Activated T-helper 2 cell treated with anti-CD3 and anti-CD28 coated beads, Interferon-gamma antibody, Interleukin-2, Interleukin-4, amounts not matched to agents 10 μg/mL and 5 μg/mL and 100 μg/mL, durations not matched to agents 14 hours and 24 hours and 36 hours (primary cell): ENCODE measurements around the gene MYOZ3. TPM values are rescaled to one million over a fixed set of nuclear protein-coding genes. Genes with fewer than 3 reads are reported as not detected.

Experiments used
- DNase-seq: peaks from one replicate; pipeline ENCODE4 v3.0.0; 2021; ENCODE audit warnings: low spot score
- H3K27ac Mint-ChIP-seq: one replicate; pipeline ENCODE4 v1.8.0; 2021; ENCODE audit warnings: mixed read lengths
- H3K27me3 Mint-ChIP-seq: one replicate; pipeline ENCODE4 v1.8.0; 2021; ENCODE audit warnings: low read depth, mixed read lengths
- H3K36me3 Mint-ChIP-seq: one replicate; pipeline ENCODE4 v1.8.0; 2021; ENCODE audit warnings: low read depth, mixed read lengths
- H3K4me1 Mint-ChIP-seq: one replicate; pipeline ENCODE4 v1.8.0; 2021; ENCODE audit warnings: low read depth, mixed read lengths
- H3K4me3 Mint-ChIP-seq: one replicate; pipeline ENCODE4 v1.8.0; 2021; ENCODE audit warnings: low read depth, mild to moderate bottlenecking, moderate library complexity, mixed read lengths
- H3K9me3 Mint-ChIP-seq: one replicate; pipeline ENCODE4 v1.8.0; 2021; ENCODE audit warnings: mixed read lengths
- intact Hi-C: fragments of 100-400 bp; cut with micrococcal nuclease; formaldehyde crosslinking; loops from one replicate; pipeline ENCODE4 v1.15.1; 2023
- total RNA-seq: library from RNA; stranded (reverse); gene quantifications from 2 replicates; pipeline ENCODE4 v1.2.3, GENCODE V29; 2022

MYOZ3 gene
- total RNA-seq, 1 donor from 2014 or later: 0.09 TPM

- H3K9me3 Mint-ChIP-seq: no peaks in the 10 kb centered on the region
- intact Hi-C loops: no loop called here
- no peak overlapping the region for H3K4me3 Mint-ChIP-seq
- no peaks in the 10 kb centered on the region for H3K27me3 Mint-ChIP-seq
- DNase-seq: no peak
- no peak overlapping the region for H3K27ac Mint-ChIP-seq
- H3K36me3 Mint-ChIP-seq: peaks cover 45% of the 10 kb centered on the region
- no peaks in the 10 kb centered on the region for H3K4me1 Mint-ChIP-seq
Observed at GRCh38 chr5:150689120-150689519, 28.1 kb downstream of the MYOZ3 start.

- H3K27ac Mint-ChIP-seq: no peak overlapping the region
- no peak for DNase-seq
- intact Hi-C loops: no loop called here
- no peaks in the 10 kb centered on the region for H3K9me3 Mint-ChIP-seq
- H3K36me3 Mint-ChIP-seq: peaks cover 60% of the 10 kb centered on the region
- no peaks in the 10 kb centered on the region for H3K4me1 Mint-ChIP-seq
- no peak overlapping the region for H3K4me3 Mint-ChIP-seq
- no peaks in the 10 kb centered on the region for H3K27me3 Mint-ChIP-seq
Observed at GRCh38 chr5:150690760-150691159, 29.7 kb downstream of the MYOZ3 start.

GRCh38 chr5:150692276-150692675 is 31.2 kb downstream of the MYOZ3 start:
- H3K27ac Mint-ChIP-seq: no peak overlapping the region
- peaks cover 71% of the 10 kb centered on the region for H3K36me3 Mint-ChIP-seq

GRCh38 chr5:150694612-150695011 is 33.6 kb downstream of the MYOZ3 start:
- Mint-ChIP-seq H3K9me3 (no peaks in the 10 kb centered on the region), H3K27me3 (no peaks in the 10 kb centered on the region), H3K36me3 (peaks cover 69% of the 10 kb centered on the region), H3K4me3 (no peak overlapping the region), H3K4me1 (no peaks in the 10 kb centered on the region), H3K27ac (no peak overlapping the region)
- intact Hi-C loops: no loop called here
- no peak for DNase-seq

More at GRCh38 chr5:150692276-150692675, 31.2 kb downstream of the MYOZ3 start:
- Mint-ChIP-seq H3K4me1 (no peaks in the 10 kb centered on the region), H3K9me3 (no peaks in the 10 kb centered on the region), H3K4me3 (no peak overlapping the region), H3K27me3 (no peaks in the 10 kb centered on the region)
- DNase-seq: no peak
- intact Hi-C loops: no loop called here

- DNase-seq: no peak
- H3K4me3 Mint-ChIP-seq: no peak overlapping the region
Observed at GRCh38 chr5:150700246-150700593, 39.2 kb downstream of the MYOZ3 start.

GRCh38 chr5:150700594-150701377 is 39.7 kb downstream of the MYOZ3 start, which contains the start of gene RBM22:
Gene RBM22 (minus strand): TSS chr5:150701062. CDS start chr5:150700985, 77 bp downstream.
- Mint-ChIP-seq H3K27ac (no peak within 1 kb of the TSS), H3K4me3 (no peak within 1 kb of the TSS), H3K4me1 (peaks cover 6% of the 10 kb centered on the region), H3K27me3 (no peaks in the 10 kb centered on the region), H3K9me3 (no peaks in the 10 kb centered on the region), H3K36me3 (peaks cover 15% of the 10 kb centered on the region)
- DNase-seq: peak; percentile 86
- intact Hi-C loops: loop anchor here (1.0 to 5.0 kb wide), 4 partner anchors 58 to 457 kb away; partner anchors contain the start of genes ANXA6 and IRGM

More at GRCh38 chr5:150700246-150700593, 39.2 kb downstream of the MYOZ3 start:
- Mint-ChIP-seq H3K9me3 (no peaks in the 10 kb centered on the region), H3K4me1 (peaks cover 6% of the 10 kb centered on the region), H3K27ac (no peak overlapping the region), H3K36me3 (peaks cover 20% of the 10 kb centered on the region), H3K27me3 (no peaks in the 10 kb centered on the region)
- intact Hi-C loops: loop anchor here (5.0 kb wide), 1 partner anchor 457 kb away; the partner anchor contains the start of gene ANXA6

GRCh38 chr5:150703762-150704161 is 42.7 kb downstream of the MYOZ3 start:
- Mint-ChIP-seq H3K27ac (no peak overlapping the region), H3K36me3 (peaks cover 13% of the 10 kb centered on the region), H3K9me3 (no peaks in the 10 kb centered on the region), H3K27me3 (no peaks in the 10 kb centered on the region), H3K4me3 (no peak overlapping the region), H3K4me1 (peaks cover 6% of the 10 kb centered on the region)
- DNase-seq: no peak
- intact Hi-C loops: loop anchor here (2.0 to 5.0 kb wide), 2 partner anchors 13 to 454 kb away; partner anchors contain the start of gene ANXA6

GRCh38 chr5:150706776-150707390 is 45.8 kb downstream of the MYOZ3 start:
- H3K27ac Mint-ChIP-seq: no peak overlapping the region
- peaks cover 4% of the 10 kb centered on the region for H3K4me1 Mint-ChIP-seq
- no peak overlapping the region for H3K4me3 Mint-ChIP-seq
- no peaks in the 10 kb centered on the region for H3K9me3 Mint-ChIP-seq
- intact Hi-C loops: no loop called here
- DNase-seq: no peak
- H3K36me3 Mint-ChIP-seq: peaks cover 30% of the 10 kb centered on the region
- no peaks in the 10 kb centered on the region for H3K27me3 Mint-ChIP-seq

- intact Hi-C loops: no loop called here
- no peak for DNase-seq
- Mint-ChIP-seq H3K4me1 (no peaks in the 10 kb centered on the region), H3K36me3 (peaks cover 34% of the 10 kb centered on the region), H3K27me3 (no peaks in the 10 kb centered on the region), H3K27ac (no peak overlapping the region), H3K4me3 (no peak overlapping the region), H3K9me3 (no peaks in the 10 kb centered on the region)
Observed at GRCh38 chr5:150710165-150710564, 49.1 kb downstream of the MYOZ3 start.

- H3K4me3 Mint-ChIP-seq: no peak overlapping the region
- H3K9me3 Mint-ChIP-seq: no peaks in the 10 kb centered on the region
- H3K27me3 Mint-ChIP-seq: no peaks in the 10 kb centered on the region
- peaks cover 67% of the 10 kb centered on the region for H3K36me3 Mint-ChIP-seq
- no peak for DNase-seq
- no peak overlapping the region for H3K27ac Mint-ChIP-seq
- intact Hi-C loops: no loop called here
- H3K4me1 Mint-ChIP-seq: no peaks in the 10 kb centered on the region
Observed at GRCh38 chr5:150723845-150724244, 62.8 kb downstream of the MYOZ3 start.

Other genes starting within 250 kb of the MYOZ3 start
- 445 and 452 TPM in 2 replicates for gene CD74, start 248.3 kb upstream of the MYOZ3 start, total RNA-seq
- 2,552 and 2,593 TPM in 2 replicates for gene RPS14, start 211.5 kb upstream of the MYOZ3 start, total RNA-seq
- 2.4 and 3.0 TPM in 2 replicates for gene NDST1, start 153.1 kb upstream of the MYOZ3 start, total RNA-seq
- 0.11 TPM in 1 of 2 replicates, not detected in the other for gene SYNPO, start 20.6 kb upstream of the MYOZ3 start, total RNA-seq
- 65.2 and 71.7 TPM in 2 replicates for gene RBM22, start 39.8 kb downstream of the MYOZ3 start, total RNA-seq
- gene DCTN4, start 97.8 kb downstream of the MYOZ3 start, total RNA-seq: 40.9 and 44.7 TPM in 2 replicates
- 24.5 and 25.7 TPM in 2 replicates for gene SMIM3, start 117.5 kb downstream of the MYOZ3 start, total RNA-seq
- gene IRGM, start 185.3 kb downstream of the MYOZ3 start, total RNA-seq: 1.7 and 1.8 TPM in 2 replicates
- 0.39 and 0.52 TPM in 2 replicates for gene ZNF300, start 243.7 kb downstream of the MYOZ3 start, total RNA-seq